Stimulated activated CD8-positive, alpha-beta memory T cell treated with anti-CD3 and anti-CD28 coated beads, Interleukin-7, amount 100 ng/mL, for 4 hours (primary cell): Measurements from ENCODE around the gene IL1B.

ENCODE experiments used
- DNase-seq, 2 donors: peaks; one replicate each; pipeline ENCODE4 v3.0.0-alpha.2; 2020; ENCODE audit warnings: low read depth in 2 of 2

Gene IL1B

GRCh38 chr2:112829101-112829960 is 7.2 kb downstream of the IL1B start:
- no peak for DNase-seq

- DNase-seq: no peak
These were observed 8.3 kb downstream of the IL1B start for GRCh38 chr2:112828251-112828691.

GRCh38 chr2:112827604-112828185 is 8.9 kb downstream of the IL1B start:
- no peak for DNase-seq

- no peak for DNase-seq
These were observed 9.6 kb downstream of the IL1B start for GRCh38 chr2:112827009-112827408.

- DNase-seq: no peak
These were observed 10.9 kb downstream of the IL1B start for GRCh38 chr2:112825706-112826105.

GRCh38 chr2:112824694-112825085 is 11.9 kb downstream of the IL1B start:
- DNase-seq: no peak

GRCh38 chr2:112821682-112822081 is 14.9 kb downstream of the IL1B start:
- no peak for DNase-seq

GRCh38 chr2:112821142-112821541 is 15.4 kb downstream of the IL1B start:
- DNase-seq: no peak

- DNase-seq: no peak
These were observed 16.2 kb downstream of the IL1B start for GRCh38 chr2:112820343-112820742.

GRCh38 chr2:112819081-112819480 is 17.5 kb downstream of the IL1B start:
- no peak for DNase-seq

GRCh38 chr2:112818094-112818902 is 18.3 kb downstream of the IL1B start:
- DNase-seq: no peak

- no peak for DNase-seq
These were observed 19.4 kb downstream of the IL1B start for GRCh38 chr2:112817082-112817689.

- DNase-seq: no peak
These were observed 22.3 kb downstream of the IL1B start for GRCh38 chr2:112814278-112814677.

GRCh38 chr2:112813280-112813966 is 23.2 kb downstream of the IL1B start:
- no peak for DNase-seq

GRCh38 chr2:112812318-112813267 is 24.0 kb downstream of the IL1B start:
- DNase-seq: no peak

GRCh38 chr2:112811841-112812306 is 24.7 kb downstream of the IL1B start:
- no peak for DNase-seq

- DNase-seq: no peak
These were observed 25.2 kb downstream of the IL1B start for GRCh38 chr2:112811276-112811831.

GRCh38 chr2:112809112-112809511 is 27.5 kb downstream of the IL1B start:
- no peak for DNase-seq

- no peak for DNase-seq
These were observed 29.3 kb downstream of the IL1B start for GRCh38 chr2:112807233-112807807.
